ENCODE measurements around the gene SPACA5. TPM values are rescaled to one million over a fixed set of nuclear protein-coding genes. Genes with fewer than 3 reads are reported as not detected.

SPACA5 gene
- total and polyA plus RNA-seq, 9 of the 15 experiments (the other 6 are each of a cell fraction or from before 2014, with no cell fraction given) = not detected

- whole genome bisulfite sequencing (ENCODE audit: insufficient coverage, low coverage, missing lambda C conversion rate) = 31% methylated on average over 3 of the region's 3 CpGs
- H2AFZ ChIP-seq (ENCODE audit: low read depth, low read length) = no peak overlapping the region
- H3K27ac ChIP-seq (ENCODE audit: extremely low read depth, low read depth, low read length) = no peak overlapping the region
- H3K27me3 ChIP-seq (ENCODE audit: control insufficient read depth in 2 of 2, insufficient read depth in 2 of 2, low read length in 2 of 2) = no peaks in the 10 kb centered on the region
- no peaks in the 10 kb centered on the region for H3K9me1 ChIP-seq (ENCODE audit: control insufficient read depth, insufficient read depth, low read length)
- intact Hi-C loops (cut with micrococcal nuclease) (no loop called here), in situ Hi-C loops (cut with MboI) (no loop called here)
- DNase-seq (ENCODE audit: extremely low read depth in 1 of 4, low spot score in 3 of 4) (no peak), ATAC-seq (no peak), FAIRE-seq (no peak)
- no TSS peak for BruUV-seq (replicated peaks)
- H3K79me2 ChIP-seq (ENCODE audit: control insufficient read depth, insufficient read depth, low read length) = no peaks in the 10 kb centered on the region
- no peak overlapping the region for H3K4me2 ChIP-seq (ENCODE audit: insufficient read depth, low read length)
- CTCF ChIA-PET (ENCODE audit: low intra/inter-chr PET ratio) = no interaction called here
- TF ChIP-seq CREB5 (CRISPR knock-in tag; IDR thresholded peaks at IDR 0.05) (no peak), SRF (CRISPR knock-in tag; IDR thresholded peaks at IDR 0.05) (no peak)
- no peaks in the 10 kb centered on the region; the same call in 2 of the 3 replicates for H3K36me3 ChIP-seq (ENCODE audit: control insufficient read depth, insufficient read depth, low read length)
- POLR2A ChIA-PET = no interaction called here
- H3K9me3 ChIP-seq (replicated peaks; ENCODE audit: control insufficient read depth, insufficient read depth, low read depth, low read length) = peaks cover 5% of the 10 kb centered on the region; the same call in 1 of the 2 replicates
- H3K4me3 ChIP-seq = no peak overlapping the region
- H4K20me1 ChIP-seq (replicated peaks; ENCODE audit: control insufficient read depth, insufficient read depth, low read length) = no peaks in the 10 kb centered on the region
- H3K9ac ChIP-seq (ENCODE audit: insufficient read depth in 1 of 2, low read depth in 2 of 2, low read length in 2 of 2) = no peak overlapping the region
- H3K4me1 ChIP-seq (replicated peaks in 1 of 2; ENCODE audit: control insufficient read depth in 2 of 2, insufficient read depth in 2 of 2, low read length in 2 of 2) = no peaks in the 10 kb centered on the region
These were observed 33.6 kb upstream of the SPACA5 start for GRCh38 chrX:47973235-47973634.

All from K562 (cell line).